T-helper 9 cell (primary cell): ENCODE data around the gene ITIH4.

Experiments
- DNase-seq: peaks from one replicate; pipeline ENCODE4 v3.0.0-alpha.2; 2020

Gene ITIH4

GRCh38 chr3:52847726-52848125 lies 17.3 kb upstream of the ITIH4 start:
- DNase-seq = no peak

- no peak for DNase-seq
These were observed 16.8 kb upstream of the ITIH4 start for GRCh38 chr3:52847241-52847640.

GRCh38 chr3:52846432-52846965 lies 16.0 kb upstream of the ITIH4 start:
- DNase-seq = no peak

- peak; percentile 16 for DNase-seq
These were observed 15.4 kb upstream of the ITIH4 start for GRCh38 chr3:52845691-52846431.

- DNase-seq = no peak
These were observed 14.7 kb upstream of the ITIH4 start for GRCh38 chr3:52845157-52845556.

GRCh38 chr3:52844290-52844975 lies 14.0 kb upstream of the ITIH4 start:
- DNase-seq = no peak

GRCh38 chr3:52843881-52844280 lies 13.4 kb upstream of the ITIH4 start:
- no peak for DNase-seq

- DNase-seq = no peak
These were observed 12.8 kb upstream of the ITIH4 start for GRCh38 chr3:52843108-52843865.

- DNase-seq = no peak
These were observed 12.0 kb upstream of the ITIH4 start for GRCh38 chr3:52842424-52842823.

- DNase-seq = no peak
These were observed 11.5 kb upstream of the ITIH4 start for GRCh38 chr3:52841981-52842340.

- no peak for DNase-seq
These were observed 10.9 kb upstream of the ITIH4 start for GRCh38 chr3:52841211-52841980.

- no peak for DNase-seq
These were observed 9.5 kb upstream of the ITIH4 start for GRCh38 chr3:52839892-52840545.

GRCh38 chr3:52839268-52839575 lies 8.8 kb upstream of the ITIH4 start:
- no peak for DNase-seq

- DNase-seq = no peak
These were observed 8.2 kb upstream of the ITIH4 start for GRCh38 chr3:52838561-52839267.

GRCh38 chr3:52836986-52837385 lies 6.5 kb upstream of the ITIH4 start:
- DNase-seq = no peak

- no peak for DNase-seq
These were observed 6.0 kb upstream of the ITIH4 start for GRCh38 chr3:52836471-52836845.

GRCh38 chr3:52835766-52836470 lies 5.4 kb upstream of the ITIH4 start:
- DNase-seq = no peak

GRCh38 chr3:52834871-52835501 lies 4.5 kb upstream of the ITIH4 start, which contains the start of gene MUSTN1:
Gene MUSTN1 (minus strand): TSS chr3:52835019. CDS start chr3:52834948, 71 bp downstream.
- no peak for DNase-seq

- DNase-seq = no peak
These were observed 2.7 kb upstream of the ITIH4 start for GRCh38 chr3:52833202-52833601.

- no peak for DNase-seq
These were observed 1.2 kb upstream of the ITIH4 start for GRCh38 chr3:52831500-52832301.
